ENCODE data around the gene UPK1B.

DNA sequence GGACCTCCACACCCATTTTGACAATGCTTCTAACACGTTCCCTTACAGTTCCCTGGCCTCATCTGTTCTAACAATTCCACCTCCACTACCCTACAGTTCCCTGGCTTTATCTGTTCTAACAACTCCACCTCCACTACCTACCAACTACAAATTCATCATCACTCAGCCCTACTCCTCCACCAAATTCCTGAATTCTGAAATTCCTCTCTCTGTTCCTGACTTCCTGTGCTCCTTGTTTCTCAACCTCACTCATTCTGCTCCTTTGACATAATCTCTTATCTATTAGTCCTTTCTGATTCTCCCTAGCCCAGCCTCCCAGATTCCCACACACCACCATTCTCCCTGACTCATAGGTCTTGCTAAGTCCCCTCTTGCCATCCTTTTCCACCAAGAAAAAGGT lies 22.5 kb downstream of the UPK1B start:
- TF ChIP-seq ZBTB7A (IDR thresholded peaks at IDR 0.05; ENCODE audit: low read depth) (no peak), REST (IDR thresholded peaks at IDR 0.05; ENCODE audit: low read depth) (no peak), MAX (IDR thresholded peaks at IDR 0.05) (no peak), TAF1 (IDR thresholded peaks at IDR 0.05; ENCODE audit: low read depth) (no peak), TEAD4 (IDR thresholded peaks at IDR 0.05) (no peak), EP300 (IDR thresholded peaks at IDR 0.05; ENCODE audit: borderline replicate concordance) (no peak), YY1 (IDR thresholded peaks at IDR 0.05; ENCODE audit: low read depth) (no peak), TCF12 (IDR thresholded peaks at IDR 0.05; ENCODE audit: low read depth) (no peak), RAD21 (IDR thresholded peaks at IDR 0.05; ENCODE audit: low read depth) (no peak), NFIC (IDR thresholded peaks at IDR 0.05) (no peak), CREB1 (IDR thresholded peaks at IDR 0.05; ENCODE audit: low read depth) (no peak), EGR1 (IDR thresholded peaks at IDR 0.05) (no peak), FOXM1 (IDR thresholded peaks at IDR 0.05; ENCODE audit: borderline replicate concordance, low read depth) (no peak)

Data from Ishikawa (cell line).